Activated T-cell treated with anti-CD3 and anti-CD28 coated beads, Interleukin-2, amount 50 U/mL, for 72 hours (primary cell): ENCODE results near the gene EGFL6. TPM values are rescaled to one million over a fixed set of nuclear protein-coding genes. Genes with fewer than 3 reads are reported as not detected.
A peak's percentile ranks its signal among the peaks of the same experiment; 100 is the strongest.
"Not testable (repeated sequence)": the region's sequence is repeated elsewhere in the genome, so short reads cannot be mapped to it uniquely, and the experiment has no call there.

ENCODE experiments used
- ATAC-seq, 2 donors: fragments of 150-1000 bp; cut with Tn5 transposase; replicated peaks in 1 of 2; 2 replicates each; pipeline ENCODE4 v1.10.0; 2021; ENCODE audit warnings: moderate library complexity in 2 of 2, mild to moderate bottlenecking in 1 of 2
- DNase-seq, 2 donors: peaks; one replicate each; pipeline ENCODE4 v3.0.0; 2021 to 2022; ENCODE audit warnings: mixed read lengths in 1 of 2
- H3K27ac Mint-ChIP-seq: one replicate; pipeline ENCODE4 v1.8.0; 2022; ENCODE audit warnings: mild to moderate bottlenecking, moderate library complexity, mixed read lengths
- H3K27me3 Mint-ChIP-seq: one replicate; pipeline ENCODE4 v1.8.0; 2022; ENCODE audit warnings: low read depth, mixed read lengths
- H3K36me3 Mint-ChIP-seq, 2 donors: one replicate each; pipeline ENCODE4 v1.8.0; 2022; ENCODE audit warnings: mixed read lengths in 2 of 2, mild to moderate bottlenecking in 1 of 2; ENCODE audit not compliant: insufficient read depth in 2 of 2
- H3K4me1 Mint-ChIP-seq: one replicate; pipeline ENCODE4 v1.8.0; 2022; ENCODE audit warnings: low read depth, mixed read lengths
- H3K4me3 Mint-ChIP-seq, 2 donors: one replicate each; pipeline ENCODE4 v1.8.0; 2022; ENCODE audit warnings: mild to moderate bottlenecking in 2 of 2, mixed read lengths in 2 of 2, moderate library complexity in 2 of 2
- H3K9me3 Mint-ChIP-seq, 2 donors: one replicate each; pipeline ENCODE4 v1.8.0; 2022; ENCODE audit warnings: mixed read lengths in 2 of 2
- total RNA-seq, 2 donors: library from RNA; stranded (reverse); gene quantifications; one replicate each; pipeline ENCODE4 v1.2.3, GENCODE V29; 2022

EGFL6 gene
- total RNA-seq, 2 donors from 2014 or later = 2.4 to 3.6 TPM

- Mint-ChIP-seq H3K36me3 (no peaks in the 10 kb centered on the region), H3K4me3 (no peak overlapping the region), H3K4me1 (no peaks in the 10 kb centered on the region), H3K27me3 (peaks cover 40% of the 10 kb centered on the region), H3K9me3 (peaks cover 0 to 2% of the 10 kb centered on the region in 2 donors), H3K27ac (no peak overlapping the region)
- DNase-seq (no peak), ATAC-seq (no peak)
Observed at GRCh38 chrX:13607331-13607995, 38.1 kb downstream of the EGFL6 start.

- ATAC-seq (no peak), DNase-seq (no peak)
- Mint-ChIP-seq H3K27me3 (peaks cover 35% of the 10 kb centered on the region), H3K4me3 (no peak overlapping the region), H3K36me3 (no peaks in the 10 kb centered on the region), H3K4me1 (no peaks in the 10 kb centered on the region), H3K9me3 (peaks cover 0 to 2% of the 10 kb centered on the region in 2 donors), H3K27ac (no peak overlapping the region)
Observed at GRCh38 chrX:13607996-13608365, 38.6 kb downstream of the EGFL6 start.

GRCh38 chrX:13614154-13614553 is 44.8 kb downstream of the EGFL6 start:
- Mint-ChIP-seq H3K27ac (no peak overlapping the region), H3K9me3 (peaks cover 0 to 2% of the 10 kb centered on the region in 2 donors), H3K4me3 (no peak overlapping the region), H3K4me1 (no peaks in the 10 kb centered on the region), H3K36me3 (no peaks in the 10 kb centered on the region), H3K27me3 (peaks cover 9% of the 10 kb centered on the region)
- no peak for DNase-seq
- ATAC-seq = no peak

GRCh38 chrX:13620207-13620606 is 50.8 kb downstream of the EGFL6 start:
- Mint-ChIP-seq H3K4me1 (no peaks in the 10 kb centered on the region), H3K4me3 (no peak overlapping the region), H3K27ac (no peak overlapping the region), H3K36me3 (no peaks in the 10 kb centered on the region), H3K27me3 (peaks cover 44% of the 10 kb centered on the region), H3K9me3 (peaks cover 0 to 1% of the 10 kb centered on the region in 2 donors)
- DNase-seq = no peak
- no peak for ATAC-seq

- H3K9me3 Mint-ChIP-seq = peaks cover 0 to 1% of the 10 kb centered on the region in 2 donors
- DNase-seq (no peak), ATAC-seq (no peak)
- H3K4me3 Mint-ChIP-seq = no peak overlapping the region
- no peaks in the 10 kb centered on the region for H3K36me3 Mint-ChIP-seq
- no peaks in the 10 kb centered on the region for H3K4me1 Mint-ChIP-seq
- no peak overlapping the region for H3K27ac Mint-ChIP-seq
- peaks cover 57% of the 10 kb centered on the region for H3K27me3 Mint-ChIP-seq
Observed at GRCh38 chrX:13622401-13622964, 53.1 kb downstream of the EGFL6 start.

GRCh38 chrX:13627306-13627705 is 57.9 kb downstream of the EGFL6 start:
- ATAC-seq (no peak), DNase-seq (no peak)
- H3K4me1 Mint-ChIP-seq = no peaks in the 10 kb centered on the region

GRCh38 chrX:13637224-13637623 is 67.8 kb downstream of the EGFL6 start:
- not testable (repeated sequence) for H3K27ac Mint-ChIP-seq, H3K4me1 Mint-ChIP-seq, ATAC-seq, DNase-seq, H3K4me3 Mint-ChIP-seq
- peaks cover 33% of the 10 kb centered on the region for H3K27me3 Mint-ChIP-seq
- H3K36me3 Mint-ChIP-seq = peaks cover 8 to 13% of the 10 kb centered on the region in 2 donors
- H3K9me3 Mint-ChIP-seq = peaks cover 10 to 12% of the 10 kb centered on the region in 2 donors

More at GRCh38 chrX:13627306-13627705, 57.9 kb downstream of the EGFL6 start:
- H3K27me3 Mint-ChIP-seq = peaks cover 36% of the 10 kb centered on the region
- peaks cover 0 to 1% of the 10 kb centered on the region in 2 donors for H3K9me3 Mint-ChIP-seq
- no peaks in the 10 kb centered on the region for H3K36me3 Mint-ChIP-seq
- H3K4me3 Mint-ChIP-seq = no peak overlapping the region
- no peak overlapping the region for H3K27ac Mint-ChIP-seq

- no peak for DNase-seq
- no peak overlapping the region for H3K27ac Mint-ChIP-seq
- H3K36me3 Mint-ChIP-seq = peaks cover 8 to 10% of the 10 kb centered on the region in 2 donors
- H3K9me3 Mint-ChIP-seq = peaks cover 10 to 12% of the 10 kb centered on the region in 2 donors
- H3K4me1 Mint-ChIP-seq = no peaks in the 10 kb centered on the region
- no peak for ATAC-seq
- H3K4me3 Mint-ChIP-seq = no peak overlapping the region
- peaks cover 33% of the 10 kb centered on the region for H3K27me3 Mint-ChIP-seq
Observed at GRCh38 chrX:13638021-13638420, 68.6 kb downstream of the EGFL6 start.

GRCh38 chrX:13638826-13639225 is 69.4 kb downstream of the EGFL6 start:
- peaks cover 8 to 10% of the 10 kb centered on the region in 2 donors for H3K36me3 Mint-ChIP-seq

GRCh38 chrX:13641684-13642083 is 72.3 kb downstream of the EGFL6 start:
- not testable (repeated sequence) for H3K4me3 Mint-ChIP-seq, H3K27ac Mint-ChIP-seq

More at GRCh38 chrX:13638826-13639225, 69.4 kb downstream of the EGFL6 start:
- no peak for DNase-seq
- Mint-ChIP-seq H3K4me3 (no peak overlapping the region), H3K9me3 (peaks cover 10 to 12% of the 10 kb centered on the region in 2 donors), H3K27ac (no peak overlapping the region), H3K4me1 (no peaks in the 10 kb centered on the region), H3K27me3 (peaks cover 36% of the 10 kb centered on the region)
- no peak for ATAC-seq

GRCh38 chrX:13645464-13646153 is 76.2 kb downstream of the EGFL6 start:
- Mint-ChIP-seq H3K4me3 (no peak overlapping the region), H3K27ac (no peak overlapping the region), H3K9me3 (peaks cover 0 to 2% of the 10 kb centered on the region in 2 donors), H3K36me3 (peaks cover 0 to 4% of the 10 kb centered on the region in 2 donors), H3K4me1 (peaks cover 15% of the 10 kb centered on the region), H3K27me3 (peaks cover 52% of the 10 kb centered on the region)
- ATAC-seq (no peak), DNase-seq (no peak)

More at GRCh38 chrX:13641684-13642083, 72.3 kb downstream of the EGFL6 start:
- peaks cover 41% of the 10 kb centered on the region for H3K27me3 Mint-ChIP-seq
- DNase-seq, H3K36me3 Mint-ChIP-seq, H3K4me1 Mint-ChIP-seq, ATAC-seq, H3K9me3 Mint-ChIP-seq: not testable (repeated sequence)

GRCh38 chrX:13646154-13646549 is 76.8 kb downstream of the EGFL6 start:
- H3K9me3 Mint-ChIP-seq = peaks cover 0 to 2% of the 10 kb centered on the region in 2 donors
- peaks cover 0 to 4% of the 10 kb centered on the region in 2 donors for H3K36me3 Mint-ChIP-seq
- H3K4me3 Mint-ChIP-seq = no peak overlapping the region
- H3K4me1 Mint-ChIP-seq = peaks cover 15% of the 10 kb centered on the region
- no peak overlapping the region for H3K27ac Mint-ChIP-seq
- ATAC-seq (no peak), DNase-seq (peak; percentile 24 to 52)
- peaks cover 52% of the 10 kb centered on the region for H3K27me3 Mint-ChIP-seq

- DNase-seq (peak; percentile 72 to 75), ATAC-seq (peak; percentile 87 to 97)
- H3K9me3 Mint-ChIP-seq = peaks cover 0 to 2% of the 10 kb centered on the region in 2 donors
- peaks cover 23% of the 10 kb centered on the region for H3K4me1 Mint-ChIP-seq
- peak overlapping the region in 1 of 2 donors; percentile 85 for H3K4me3 Mint-ChIP-seq
- peaks cover 0 to 4% of the 10 kb centered on the region in 2 donors for H3K36me3 Mint-ChIP-seq
- H3K27me3 Mint-ChIP-seq = peaks cover 52% of the 10 kb centered on the region
- peak overlapping the region; percentile 95 for H3K27ac Mint-ChIP-seq
Observed at GRCh38 chrX:13647709-13648212, 78.4 kb downstream of the EGFL6 start.
